Measurements from ENCODE around the gene ADCY9. TPM values are rescaled to one million over a fixed set of nuclear protein-coding genes. Genes with fewer than 3 reads are reported as not detected.

Gene ADCY9
- total RNA-seq, 1 donor from 2014 or later, result 30.4 TPM

GRCh38 chr16:4058386-4058785, 57.9 kb downstream of the ADCY9 start:
- peaks cover 6% of the 10 kb centered on the region for H3K27me3 Mint-ChIP-seq (ENCODE audit: unreplicated experiment)
- no peak overlapping the region for H3K4me3 Mint-ChIP-seq (ENCODE audit: unreplicated experiment)
- peaks cover 12% of the 10 kb centered on the region for H3K4me1 Mint-ChIP-seq (ENCODE audit: low read depth, unreplicated experiment)
- H3K27ac Mint-ChIP-seq (ENCODE audit: unreplicated experiment), result no peak overlapping the region
- DNase-seq, result no peak
- no peak for TF ChIP-seq CTCF (IDR thresholded peaks at IDR 0.05; ENCODE audit: partially characterized antibody, unreplicated experiment)
- H3K9me3 Mint-ChIP-seq (ENCODE audit: unreplicated experiment), result peaks cover 12% of the 10 kb centered on the region
- H3K36me3 Mint-ChIP-seq (ENCODE audit: unreplicated experiment), result peaks cover 23% of the 10 kb centered on the region

GRCh38 chr16:4057439-4057877, 58.8 kb downstream of the ADCY9 start:
- H3K27ac Mint-ChIP-seq (ENCODE audit: unreplicated experiment), result no peak overlapping the region
- no peak for DNase-seq
- peaks cover 8% of the 10 kb centered on the region for H3K27me3 Mint-ChIP-seq (ENCODE audit: unreplicated experiment)
- H3K4me1 Mint-ChIP-seq (ENCODE audit: low read depth, unreplicated experiment), result peaks cover 20% of the 10 kb centered on the region
- no peak for TF ChIP-seq CTCF (IDR thresholded peaks at IDR 0.05; ENCODE audit: partially characterized antibody, unreplicated experiment)
- H3K4me3 Mint-ChIP-seq (ENCODE audit: unreplicated experiment), result no peak overlapping the region
- peaks cover 17% of the 10 kb centered on the region for H3K36me3 Mint-ChIP-seq (ENCODE audit: unreplicated experiment)
- H3K9me3 Mint-ChIP-seq (ENCODE audit: unreplicated experiment), result peaks cover 12% of the 10 kb centered on the region

GRCh38 chr16:4056161-4057105, 59.8 kb downstream of the ADCY9 start:
- Mint-ChIP-seq H3K27ac (ENCODE audit: unreplicated experiment) (no peak overlapping the region), H3K36me3 (ENCODE audit: unreplicated experiment) (peaks cover 8% of the 10 kb centered on the region), H3K4me3 (ENCODE audit: unreplicated experiment) (no peak overlapping the region), H3K9me3 (ENCODE audit: unreplicated experiment) (peaks cover 11% of the 10 kb centered on the region), H3K4me1 (ENCODE audit: low read depth, unreplicated experiment) (peaks cover 29% of the 10 kb centered on the region), H3K27me3 (ENCODE audit: unreplicated experiment) (peaks cover 8% of the 10 kb centered on the region)
- TF ChIP-seq CTCF (IDR thresholded peaks at IDR 0.05; ENCODE audit: partially characterized antibody, unreplicated experiment), result no peak
- no peak for DNase-seq

GRCh38 chr16:4055748-4056147, 60.5 kb downstream of the ADCY9 start:
- Mint-ChIP-seq H3K9me3 (ENCODE audit: unreplicated experiment) (peaks cover 4% of the 10 kb centered on the region), H3K4me1 (ENCODE audit: low read depth, unreplicated experiment) (peaks cover 31% of the 10 kb centered on the region), H3K36me3 (ENCODE audit: unreplicated experiment) (peaks cover 1% of the 10 kb centered on the region), H3K4me3 (ENCODE audit: unreplicated experiment) (no peak overlapping the region), H3K27ac (ENCODE audit: unreplicated experiment) (no peak overlapping the region), H3K27me3 (ENCODE audit: unreplicated experiment) (peaks cover 6% of the 10 kb centered on the region)
- DNase-seq, result no peak
- TF ChIP-seq CTCF (IDR thresholded peaks at IDR 0.05; ENCODE audit: partially characterized antibody, unreplicated experiment), result no peak

- peak; percentile 57 for DNase-seq
Measured at GRCh38 chr16:4053301-4053845, 62.9 kb downstream of the ADCY9 start.

More at GRCh38 chr16:4053301-4053845, 62.9 kb downstream of the ADCY9 start:
- Mint-ChIP-seq H3K36me3 (ENCODE audit: unreplicated experiment) (no peaks in the 10 kb centered on the region), H3K9me3 (ENCODE audit: unreplicated experiment) (peaks cover 2% of the 10 kb centered on the region), H3K27ac (ENCODE audit: unreplicated experiment) (peak overlapping the region; percentile 72), H3K4me3 (ENCODE audit: unreplicated experiment) (peak overlapping the region; percentile 62), H3K27me3 (ENCODE audit: unreplicated experiment) (peaks cover 4% of the 10 kb centered on the region), H3K4me1 (ENCODE audit: low read depth, unreplicated experiment) (peaks cover 31% of the 10 kb centered on the region)
- TF ChIP-seq CTCF (IDR thresholded peaks at IDR 0.05; ENCODE audit: partially characterized antibody, unreplicated experiment), result no peak
